OCI-LY3 (cell line): Measurements from ENCODE around the gene SART3.

Experiments
- CTCF ChIP-seq: fragments of 200-600, 300-600 bp; sonication (generic); IDR thresholded peaks from 2 replicates; pipeline ENCODE4 v1.5.1; 2014; ENCODE audit warnings: antibody characterized with exemption, low read length, low read depth
- EZH2phosphoT487 ChIP-seq: fragments of 200-600 bp; shearing (Covaris generic); IDR thresholded peaks from 2 replicates; pipeline ENCODE4 v1.6.1; 2018; ENCODE audit warnings: antibody characterized with exemption, mixed run types, low read depth

GRCh38 chr12:108602209-108602705 lies 41.3 kb upstream of the SART3 start:
- TF ChIP-seq CTCF (no peak), EZH2phosphoT487 (no peak)
